Measurements from ENCODE around the gene SIX6. TPM values are rescaled to one million over a fixed set of nuclear protein-coding genes. Genes with fewer than 3 reads are reported as not detected.

SIX6 gene
- total and polyA plus RNA-seq, 2 of the 13 experiments (the other 11 are each of a cell fraction or from before 2014, with no cell fraction given): not detected

DNA sequence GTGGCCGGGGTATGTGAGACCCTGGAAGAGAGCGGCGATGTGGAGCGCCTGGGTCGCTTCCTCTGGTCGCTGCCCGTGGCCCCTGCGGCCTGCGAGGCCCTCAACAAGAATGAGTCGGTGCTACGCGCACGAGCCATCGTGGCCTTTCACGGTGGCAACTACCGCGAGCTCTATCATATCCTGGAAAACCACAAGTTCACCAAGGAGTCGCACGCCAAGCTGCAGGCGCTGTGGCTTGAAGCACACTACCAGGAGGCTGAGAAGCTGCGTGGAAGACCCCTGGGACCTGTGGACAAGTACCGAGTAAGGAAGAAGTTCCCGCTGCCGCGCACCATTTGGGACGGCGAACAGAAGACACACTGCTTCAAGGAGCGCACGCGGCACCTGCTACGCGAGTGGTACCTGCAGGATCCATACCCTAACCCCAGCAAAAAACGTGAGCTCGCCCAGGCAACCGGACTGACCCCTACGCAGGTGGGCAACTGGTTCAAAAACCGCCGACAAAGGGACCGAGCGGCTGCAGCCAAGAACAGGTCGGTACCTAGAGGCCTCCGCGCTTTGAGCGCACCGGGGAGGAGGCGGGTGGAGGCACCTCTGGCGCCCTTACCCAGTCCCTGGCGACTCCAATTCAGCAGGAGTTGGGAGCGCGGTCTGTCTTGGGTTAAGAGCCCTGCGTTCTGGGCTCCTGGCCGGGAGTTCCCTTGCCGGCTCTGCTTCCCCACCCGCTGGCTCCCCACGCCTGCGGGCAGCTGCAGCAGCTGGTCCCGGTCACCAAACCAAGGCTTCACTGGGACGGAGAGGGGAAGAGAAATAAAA lies 700 bp downstream of the SIX6 start:
- H3K9me3 ChIP-seq (ENCODE audit: low read length): no peaks in the 10 kb centered on the region
- no peak overlapping the region for H3K4me3 ChIP-seq (replicated peaks in 1 of 3; ENCODE audit: insufficient read depth in 1 of 3, low read depth in 2 of 3, low read length in 3 of 3)
- in situ Hi-C loops (cut with HindIII; ENCODE audit: extremely low pct_ligation_motif_present, low pct_unique_long_range_greater_than_20kb) (no loop called here), intact Hi-C loops (cut with micrococcal nuclease; ENCODE audit: unreplicated experiment) (no loop called here)
- H3K9ac ChIP-seq (ENCODE audit: insufficient read depth, low read depth, low read length): no peak overlapping the region
- no peaks in the 10 kb centered on the region for H4K20me1 ChIP-seq (ENCODE audit: insufficient read depth, low read length)
- no peak for ATAC-seq
- no peak for FAIRE-seq
- peaks cover 0 to 71% of the 10 kb centered on the region in 2 experiments; a peak in 4 of 5 replicates for H3K27me3 ChIP-seq (ENCODE audit: control insufficient read depth in 1 of 2, insufficient read depth in 2 of 2, low read length in 2 of 2)
- no peaks in the 10 kb centered on the region for H3K36me3 ChIP-seq (replicated peaks in 1 of 2; ENCODE audit: control insufficient read depth in 1 of 2, insufficient read depth in 2 of 2, low read length in 2 of 2)
- 65% methylated on average over 47 of the region's 58 CpGs for WGBS (ENCODE audit: low lambda C conversion rate)
- no peaks in the 10 kb centered on the region for H3K79me2 ChIP-seq (ENCODE audit: insufficient read depth, low read length)
- ChIA-PET CTCF (ENCODE audit: low intra/inter-chr PET ratio, low total read pairs) (no interaction called here), POLR2A (no interaction called here)
- no peak overlapping the region for H3K27ac ChIP-seq (ENCODE audit: extremely low read length, insufficient read depth, low read length)
- DNase-seq (ENCODE audit: low spot score): no peak
- TF ChIP-seq ZNF343 (CRISPR knock-in tag; IDR thresholded peaks at IDR 0.05): no peak
- no peak for TF ChIP-seq ZBTB10 (CRISPR knock-in tag; IDR thresholded peaks at IDR 0.05; ENCODE audit: borderline replicate concordance)
- no peak for TF ChIP-seq ZMYM2 (CRISPR knock-in tag; IDR thresholded peaks at IDR 0.05)
- no peak for TF ChIP-seq ZNF333 (CRISPR knock-in tag; IDR thresholded peaks at IDR 0.05; ENCODE audit: borderline replicate concordance)
- TF ChIP-seq ZNF709 (CRISPR knock-in tag; IDR thresholded peaks at IDR 0.05): no peak
- no peak for TF ChIP-seq ZNF891 (CRISPR knock-in tag; IDR thresholded peaks at IDR 0.05)
- H3K4me1 ChIP-seq (ENCODE audit: insufficient read depth, low read length): no peaks in the 10 kb centered on the region
- no TSS peak for BruUV-seq (replicated peaks)
- no peak overlapping the region for H3K4me2 ChIP-seq (ENCODE audit: low read depth, low read length)
- no peak overlapping the region for H2AFZ ChIP-seq (ENCODE audit: low read length)
